BLaER1 treated with 17β-estradiol and CSF1 and Interleukin-3, amounts not matched to agents 10 nM and 100 nM (cell line): Measurements from ENCODE around the gene KCNS1.
A peak's percentile ranks its signal among the peaks of the same experiment; 100 is the strongest.

Experiments
- H3K27ac ChIP-seq, 11 experiments: shearing (Covaris generic); formaldehyde crosslinking; 2 replicates each; pipeline ENCODE4 v1.8.1; 2022
- H3K27me3 ChIP-seq, 11 experiments: shearing (Covaris generic); formaldehyde crosslinking; 2 replicates each; pipeline ENCODE4 v1.8.1; 2022
- H3K36me3 ChIP-seq, 11 experiments: shearing (Covaris generic); formaldehyde crosslinking; 2 replicates each; pipeline ENCODE4 v1.8.1; 2022
- H3K4me1 ChIP-seq, 10 experiments: shearing (Covaris generic); formaldehyde crosslinking; 2 replicates each; pipeline ENCODE4 v1.8.1; 2022
- H3K4me2 ChIP-seq, 11 experiments: shearing (Covaris generic); formaldehyde crosslinking; 2 replicates each; pipeline ENCODE4 v1.8.1; 2022
- H3K4me3 ChIP-seq, 10 experiments: shearing (Covaris generic); formaldehyde crosslinking; 2 replicates each; pipeline ENCODE4 v1.8.1; 2022
- H3K9ac ChIP-seq, 11 experiments: shearing (Covaris generic); formaldehyde crosslinking; 2 replicates each; pipeline ENCODE4 v1.8.1; 2022
- H3K9me3 ChIP-seq, 11 experiments: shearing (Covaris generic); formaldehyde crosslinking; replicated peaks in 1 of 11; 2 replicates each; pipeline ENCODE4 v1.8.1; 2022
- H4K20me1 ChIP-seq, 11 experiments: shearing (Covaris generic); formaldehyde crosslinking; 2 replicates each; pipeline ENCODE4 v1.8.1; 2022
- Cebpa-rat ChIP-seq, 11 experiments: shearing (Covaris generic); IDR thresholded peaks; 2 replicates each; pipeline ENCODE4 v1.8.1; 2022

The KCNS1 gene

GRCh38 chr20:45051204-45052060 is 49.5 kb downstream of the KCNS1 start:
- no peak overlapping the region for H3K4me3 ChIP-seq
- H3K4me1 ChIP-seq, result peaks cover 43 to 56% (median 50%) of the 10 kb centered on the region in 10 experiments
- H3K9me3 ChIP-seq, result no peaks in the 10 kb centered on the region
- H3K36me3 ChIP-seq, result peaks cover 8 to 70% (median 47%) of the 10 kb centered on the region in 11 experiments
- peak overlapping the region in 10 of 11 experiments; percentile 2 to 75 (median 38); a peak in 19 of 22 replicates for H3K4me2 ChIP-seq
- no peaks in the 10 kb centered on the region for H3K27me3 ChIP-seq
- H3K9ac ChIP-seq, result no peak overlapping the region
- peak in 8 of 11 experiments; percentile 53 to 85 (median 74); a peak in 15 of 22 replicates for TF ChIP-seq Cebpa-rat (IDR thresholded peaks at IDR 0.05)
- peak overlapping the region in 3 of 11 experiments; percentile 8 to 68 (median 20); a peak in 2 of 22 replicates for H3K27ac ChIP-seq
- H4K20me1 ChIP-seq, result peaks cover 0 to 95% (median 9%) of the 10 kb centered on the region in 11 experiments; a peak in 12 of 22 replicates

GRCh38 chr20:45049904-45050471 is 50.9 kb downstream of the KCNS1 start:
- no peaks in the 10 kb centered on the region for H3K27me3 ChIP-seq
- H3K27ac ChIP-seq, result peak overlapping the region in 10 of 11 experiments; percentile 26 to 63 (median 40); a peak in 14 of 22 replicates
- peaks cover 0 to 65% (median 41%) of the 10 kb centered on the region in 11 experiments; a peak in 20 of 22 replicates for H3K36me3 ChIP-seq
- peak overlapping the region; percentile 35 to 82 (median 69); a peak in 21 of 22 replicates for H3K4me2 ChIP-seq
- peak overlapping the region in 5 of 11 experiments; percentile 2 to 47 (median 24); a peak in 3 of 22 replicates for H3K9ac ChIP-seq
- peaks cover 48 to 57% (median 51%) of the 10 kb centered on the region in 10 experiments for H3K4me1 ChIP-seq
- no peak for TF ChIP-seq Cebpa-rat (IDR thresholded peaks at IDR 0.05)
- H4K20me1 ChIP-seq, result peaks cover 0 to 97% (median 14%) of the 10 kb centered on the region in 11 experiments; a peak in 14 of 22 replicates
- H3K9me3 ChIP-seq, result no peaks in the 10 kb centered on the region
- H3K4me3 ChIP-seq, result no peak overlapping the region

- H4K20me1 ChIP-seq, result peaks cover 0 to 97% (median 18%) of the 10 kb centered on the region in 11 experiments; a peak in 14 of 22 replicates
- H3K27me3 ChIP-seq, result no peaks in the 10 kb centered on the region
- H3K9ac ChIP-seq, result 0 out of 22 replicates have a peak overlapping the region, but pooled peaks of 1 of the 11 experiments have one; percentile 24
- peaks cover 0 to 59% (median 37%) of the 10 kb centered on the region in 11 experiments; a peak in 20 of 22 replicates for H3K36me3 ChIP-seq
- peak overlapping the region in 9 of 11 experiments; percentile 26 to 63 (median 45); a peak in 10 of 22 replicates for H3K27ac ChIP-seq
- peaks cover 48 to 63% (median 52%) of the 10 kb centered on the region in 10 experiments for H3K4me1 ChIP-seq
- no peaks in the 10 kb centered on the region for H3K9me3 ChIP-seq
- H3K4me2 ChIP-seq, result peak overlapping the region; percentile 35 to 82 (median 69); a peak in 21 of 22 replicates
- TF ChIP-seq Cebpa-rat (IDR thresholded peaks at IDR 0.05), result no peak
- H3K4me3 ChIP-seq, result no peak overlapping the region
Observed at GRCh38 chr20:45049438-45049837, 51.5 kb downstream of the KCNS1 start.

- Histone ChIP-seq H3K27ac (no peak overlapping the region), H3K27me3 (no peaks in the 10 kb centered on the region), H3K9ac (no peak overlapping the region), H3K4me3 (no peak overlapping the region), H3K9me3 (no peaks in the 10 kb centered on the region), H3K4me2 (no peak overlapping the region), H3K4me1 (peaks cover 32 to 50% (median 37%) of the 10 kb centered on the region in 10 experiments), H4K20me1 (peaks cover 0 to 97% (median 28%) of the 10 kb centered on the region in 11 experiments; a peak in 14 of 22 replicates), H3K36me3 (peaks cover 0 to 57% (median 34%) of the 10 kb centered on the region in 11 experiments; a peak in 19 of 22 replicates)
- no peak for TF ChIP-seq Cebpa-rat (IDR thresholded peaks at IDR 0.05)
Observed at GRCh38 chr20:45047581-45048119, 53.3 kb downstream of the KCNS1 start.

- Histone ChIP-seq H3K36me3 (peaks cover 10 to 82% (median 55%) of the 10 kb centered on the region in 11 experiments), H3K9ac (no peak overlapping the region), H3K4me1 (peaks cover 5 to 48% (median 18%) of the 10 kb centered on the region in 10 experiments), H3K4me3 (no peak overlapping the region), H3K4me2 (peak overlapping the region in 1 of 11 experiments; percentile 8; a peak in 2 of 22 replicates), H3K27ac (no peak overlapping the region), H3K9me3 (peaks cover 0 to 11% (median 0%) of the 10 kb centered on the region in 11 experiments; a peak in 3 of 22 replicates), H4K20me1 (peaks cover 0 to 95% (median 20%) of the 10 kb centered on the region in 11 experiments; a peak in 12 of 22 replicates), H3K27me3 (no peaks in the 10 kb centered on the region)
- TF ChIP-seq Cebpa-rat (IDR thresholded peaks at IDR 0.05), result no peak
Observed at GRCh38 chr20:45044601-45045000, 56.3 kb downstream of the KCNS1 start.

GRCh38 chr20:45044084-45044573 is 56.8 kb downstream of the KCNS1 start:
- Histone ChIP-seq H3K4me3 (no peak overlapping the region), H3K27ac (no peak overlapping the region), H4K20me1 (peaks cover 0 to 93% (median 20%) of the 10 kb centered on the region in 11 experiments; a peak in 12 of 22 replicates), H3K9me3 (peaks cover 0 to 11% (median 0%) of the 10 kb centered on the region in 11 experiments; a peak in 3 of 22 replicates), H3K4me2 (peak overlapping the region in 1 of 11 experiments; percentile 8; a peak in 1 of 22 replicates), H3K9ac (no peak overlapping the region; a peak in 1 of 22 replicates), H3K4me1 (peaks cover 0 to 48% (median 18%) of the 10 kb centered on the region in 10 experiments; a peak in 17 of 20 replicates), H3K27me3 (no peaks in the 10 kb centered on the region), H3K36me3 (peaks cover 10 to 79% (median 53%) of the 10 kb centered on the region in 11 experiments)
- TF ChIP-seq Cebpa-rat (IDR thresholded peaks at IDR 0.05), result no peak

GRCh38 chr20:45042978-45043377 is 57.9 kb downstream of the KCNS1 start:
- Histone ChIP-seq H3K27ac (no peak overlapping the region), H3K9ac (no peak overlapping the region), H3K27me3 (no peaks in the 10 kb centered on the region), H3K9me3 (peaks cover 0 to 11% (median 0%) of the 10 kb centered on the region in 11 experiments; a peak in 3 of 22 replicates), H3K4me3 (no peak overlapping the region), H3K4me1 (peaks cover 0 to 59% (median 18%) of the 10 kb centered on the region in 10 experiments; a peak in 12 of 20 replicates), H3K4me2 (no peak overlapping the region), H3K36me3 (peaks cover 10 to 68% (median 41%) of the 10 kb centered on the region in 11 experiments; a peak in 21 of 22 replicates), H4K20me1 (peaks cover 0 to 82% (median 20%) of the 10 kb centered on the region in 11 experiments; a peak in 12 of 22 replicates)
- TF ChIP-seq Cebpa-rat (IDR thresholded peaks at IDR 0.05), result no peak
